ENCODE data around the gene PAK6.

DNA sequence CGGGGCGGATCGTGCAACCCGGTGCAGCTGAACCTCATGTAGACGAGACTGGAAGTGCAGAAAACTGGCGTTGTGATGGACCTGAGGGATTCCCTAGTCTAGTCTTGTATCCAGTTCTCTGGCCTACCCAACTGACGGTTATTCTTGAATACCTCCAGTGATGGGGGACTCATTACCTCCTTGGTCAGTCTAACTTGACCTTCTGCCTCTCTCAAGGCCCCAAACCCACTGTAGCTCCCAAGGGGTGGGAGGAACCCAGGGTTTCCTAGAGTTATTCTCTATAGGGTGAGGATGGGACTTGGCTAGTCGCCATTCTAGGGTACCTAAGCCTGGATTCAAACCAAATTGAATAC is 11.4 kb downstream of the PAK6 start:
- no peak for TF ChIP-seq EP300 (IDR thresholded peaks at IDR 0.05)
- TF ChIP-seq, protein P1, sequence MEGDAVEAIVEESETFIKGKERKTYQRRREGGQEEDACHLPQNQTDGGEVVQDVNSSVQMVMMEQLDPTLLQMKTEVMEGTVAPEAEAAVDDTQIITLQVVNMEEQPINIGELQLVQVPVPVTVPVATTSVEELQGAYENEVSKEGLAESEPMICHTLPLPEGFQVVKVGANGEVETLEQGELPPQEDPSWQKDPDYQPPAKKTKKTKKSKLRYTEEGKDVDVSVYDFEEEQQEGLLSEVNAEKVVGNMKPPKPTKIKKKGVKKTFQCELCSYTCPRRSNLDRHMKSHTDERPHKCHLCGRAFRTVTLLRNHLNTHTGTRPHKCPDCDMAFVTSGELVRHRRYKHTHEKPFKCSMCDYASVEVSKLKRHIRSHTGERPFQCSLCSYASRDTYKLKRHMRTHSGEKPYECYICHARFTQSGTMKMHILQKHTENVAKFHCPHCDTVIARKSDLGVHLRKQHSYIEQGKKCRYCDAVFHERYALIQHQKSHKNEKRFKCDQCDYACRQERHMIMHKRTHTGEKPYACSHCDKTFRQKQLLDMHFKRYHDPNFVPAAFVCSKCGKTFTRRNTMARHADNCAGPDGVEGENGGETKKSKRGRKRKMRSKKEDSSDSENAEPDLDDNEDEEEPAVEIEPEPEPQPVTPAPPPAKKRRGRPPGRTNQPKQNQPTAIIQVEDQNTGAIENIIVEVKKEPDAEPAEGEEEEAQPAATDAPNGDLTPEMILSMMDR (IDR thresholded peaks at IDR 0.05) = no peak
- no peak for TF ChIP-seq POLR2A (IDR thresholded peaks at IDR 0.05; ENCODE audit: low read depth)
- TF ChIP-seq POLR2AphosphoS5 (IDR thresholded peaks at IDR 0.05) = no peak
